Chondrocyte (in vitro differentiated cells): ENCODE measurements around the gene PRPF40A. TPM values are rescaled to one million over a fixed set of nuclear protein-coding genes. Genes with fewer than 3 reads are reported as not detected.
A peak's percentile ranks its signal among the peaks of the same experiment; 100 is the strongest.

Experiments used
- DNase-seq: peaks from one replicate; pipeline ENCODE4 v3.0.0; 2021; ENCODE audit warnings: mixed read lengths, low spot score
- H3K27ac Mint-ChIP-seq: one replicate; pipeline ENCODE4 v1.8.0; 2021; ENCODE audit warnings: mild to moderate bottlenecking, moderate library complexity, mixed read lengths; ENCODE audit not compliant: unreplicated experiment
- H3K27me3 Mint-ChIP-seq: 2 replicates; pipeline ENCODE4 v1.8.0; 2021; ENCODE audit warnings: low read depth, mixed read lengths
- H3K36me3 Mint-ChIP-seq: 2 replicates; pipeline ENCODE4 v1.8.0; 2021; ENCODE audit warnings: low read depth, mixed read lengths
- H3K4me1 Mint-ChIP-seq: 2 replicates; pipeline ENCODE4 v1.8.0; 2021; ENCODE audit warnings: low read depth, mild to moderate bottlenecking, mixed read lengths
- H3K4me3 Mint-ChIP-seq: one replicate; pipeline ENCODE4 v1.8.0; 2021; ENCODE audit warnings: mild to moderate bottlenecking, moderate library complexity, mixed read lengths; ENCODE audit not compliant: unreplicated experiment
- H3K9me3 Mint-ChIP-seq: 2 replicates; pipeline ENCODE4 v1.8.0; 2021; ENCODE audit warnings: low read depth, mixed read lengths
- CTCF ChIP-seq: fragments of 200-600 bp; sonication (generic); IDR thresholded peaks from 2 replicates; pipeline ENCODE4 v1.5.0; 2021; ENCODE audit warnings: antibody characterized with exemption, mild to moderate bottlenecking, moderate library complexity
- total RNA-seq: library from RNA; stranded (reverse); gene quantifications from 3 replicates; pipeline ENCODE4 v1.2.1, GENCODE V29; 2021

PRPF40A gene
- total RNA-seq, 1 donor from 2014 or later = 67.6 TPM

GRCh38 chr2:152618193-152618564, 99.1 kb downstream of the PRPF40A start:
- H3K4me3 Mint-ChIP-seq = no peak overlapping the region
- no peaks in the 10 kb centered on the region for H3K9me3 Mint-ChIP-seq
- H3K27ac Mint-ChIP-seq = no peak overlapping the region
- no peak for TF ChIP-seq CTCF
- peaks cover 9% of the 10 kb centered on the region for H3K4me1 Mint-ChIP-seq
- peaks cover 33% of the 10 kb centered on the region for H3K36me3 Mint-ChIP-seq
- no peaks in the 10 kb centered on the region for H3K27me3 Mint-ChIP-seq
- DNase-seq = no peak

GRCh38 chr2:152617456-152618192, 99.6 kb downstream of the PRPF40A start:
- Mint-ChIP-seq H3K36me3 (peaks cover 33% of the 10 kb centered on the region), H3K27me3 (no peaks in the 10 kb centered on the region), H3K27ac (no peak overlapping the region), H3K9me3 (no peaks in the 10 kb centered on the region), H3K4me3 (no peak overlapping the region), H3K4me1 (peaks cover 14% of the 10 kb centered on the region)
- DNase-seq = no peak
- TF ChIP-seq CTCF = no peak

- Mint-ChIP-seq H3K27ac (no peak overlapping the region), H3K36me3 (peaks cover 22% of the 10 kb centered on the region), H3K27me3 (no peaks in the 10 kb centered on the region)
These were observed 102.1 kb downstream of the PRPF40A start for GRCh38 chr2:152615177-152615576.

GRCh38 chr2:152613235-152613634, 104.0 kb downstream of the PRPF40A start:
- no peaks in the 10 kb centered on the region for H3K9me3 Mint-ChIP-seq

More at GRCh38 chr2:152615177-152615576, 102.1 kb downstream of the PRPF40A start:
- no peak for TF ChIP-seq CTCF
- Mint-ChIP-seq H3K9me3 (no peaks in the 10 kb centered on the region), H3K4me1 (peaks cover 26% of the 10 kb centered on the region), H3K4me3 (no peak overlapping the region)
- DNase-seq = no peak

More at GRCh38 chr2:152613235-152613634, 104.0 kb downstream of the PRPF40A start:
- TF ChIP-seq CTCF = no peak
- DNase-seq = no peak
- Mint-ChIP-seq H3K27ac (peak overlapping the region; percentile 51), H3K4me3 (no peak overlapping the region), H3K4me1 (peaks cover 26% of the 10 kb centered on the region), H3K36me3 (peaks cover 17% of the 10 kb centered on the region), H3K27me3 (no peaks in the 10 kb centered on the region)
